HG02610 (cell line): ENCODE measurements around the gene ART5.
"Not testable (repeated sequence)": the region's sequence is repeated elsewhere in the genome, so short reads cannot be mapped to it uniquely, and the experiment has no call there.

Experiments used
- ATAC-seq: cut with Tn5 transposase; IDR thresholded peaks from one replicate; pipeline ENCODE4 v1.9.1; 2021; ENCODE audit warnings: mild to moderate bottlenecking, moderate library complexity; ENCODE audit not compliant: unreplicated experiment

The ART5 gene

GRCh38 chr11:3659595-3660515 lies 18.1 kb upstream of the ART5 start:
- ATAC-seq, result no peak

GRCh38 chr11:3658252-3658651 lies 16.5 kb upstream of the ART5 start:
- no peak for ATAC-seq

- ATAC-seq, result not testable (repeated sequence)
These were observed 15.5 kb upstream of the ART5 start for GRCh38 chr11:3657331-3657730.

- no peak for ATAC-seq
These were observed 13.8 kb upstream of the ART5 start for GRCh38 chr11:3655547-3655946.

- not testable (repeated sequence) for ATAC-seq
These were observed 10.7 kb upstream of the ART5 start for GRCh38 chr11:3652514-3652913.

GRCh38 chr11:3649374-3649773 lies 7.6 kb upstream of the ART5 start:
- not testable (repeated sequence) for ATAC-seq

- not testable (repeated sequence) for ATAC-seq
These were observed 7.1 kb upstream of the ART5 start for GRCh38 chr11:3648843-3649242.

GRCh38 chr11:3645552-3645951 lies 3.8 kb upstream of the ART5 start:
- no peak for ATAC-seq

GRCh38 chr11:3644817-3645235 lies 3.0 kb upstream of the ART5 start, which contains the start of gene ART1:
Gene ART1 (plus strand): TSS chr11:3645128. CDS start chr11:3659214, 14,086 bp downstream.
- no peak for ATAC-seq

- ATAC-seq, result not testable (repeated sequence)
These were observed 1.3 kb upstream of the ART5 start for GRCh38 chr11:3643102-3643546.

GRCh38 chr11:3642071-3642951 lies 519 bp upstream of the ART5 start:
- peak; percentile 51 for ATAC-seq

- no peak for ATAC-seq
These were observed 601 bp downstream of the ART5 start for GRCh38 chr11:3641191-3641590.

GRCh38 chr11:3639841-3640240 lies 2.0 kb downstream of the ART5 start:
- ATAC-seq, result no peak

- no peak for ATAC-seq
These were observed 3.3 kb downstream of the ART5 start for GRCh38 chr11:3638513-3638912.

- ATAC-seq, result no peak
These were observed 4.6 kb downstream of the ART5 start for GRCh38 chr11:3637201-3637600.

GRCh38 chr11:3635641-3636375 lies 6.0 kb downstream of the ART5 start:
- ATAC-seq, result no peak

- ATAC-seq, result no peak
These were observed 9.6 kb downstream of the ART5 start for GRCh38 chr11:3632070-3632660.

- no peak for ATAC-seq
These were observed 10.5 kb downstream of the ART5 start for GRCh38 chr11:3631331-3631730.

- ATAC-seq, result no peak
These were observed 14.5 kb downstream of the ART5 start for GRCh38 chr11:3627291-3627690.

- ATAC-seq, result no peak
These were observed 15.4 kb downstream of the ART5 start for GRCh38 chr11:3626250-3626960.
